DND-41 (cell line): ENCODE results near the gene CELF1.

Experiments used
- EZH2 ChIP-seq: IDR thresholded peaks from 3 replicates; pipeline ENCODE4 v1.6.1; 2012; ENCODE audit warnings: borderline replicate concordance, low read depth, mild to moderate bottlenecking, moderate library complexity, low read length, inconsistent platforms; ENCODE audit not compliant: severe bottlenecking
- TF ChIP-seq, protein P1 (sequence below): IDR thresholded peaks from 2 replicates; pipeline ENCODE4 v1.5.1; 2012; ENCODE audit warnings: borderline replicate concordance, low read length, moderate library complexity, mild to moderate bottlenecking; ENCODE audit not compliant: poor library complexity, severe bottlenecking; ENCODE audit errors: extremely low read depth

DNA sequence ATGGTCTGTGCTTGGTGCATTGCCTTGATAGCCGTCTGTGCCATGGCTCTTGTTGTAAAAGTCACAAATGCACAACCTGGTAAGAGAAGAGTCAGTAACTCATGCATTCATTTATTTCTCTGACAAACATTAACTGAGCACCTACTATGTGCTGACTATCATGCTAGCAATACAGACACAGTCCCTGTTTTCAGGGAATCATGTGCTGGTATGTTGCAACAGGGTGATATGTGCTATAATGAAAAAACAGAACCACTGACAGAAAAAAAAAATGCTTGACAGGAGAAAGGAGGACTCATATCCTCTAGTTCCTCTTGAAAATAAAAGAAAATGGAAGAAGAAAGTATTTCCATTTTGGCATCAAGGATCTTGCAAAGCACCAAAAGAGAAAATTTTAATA is 69.5 kb downstream of the CELF1 start:
- TF ChIP-seq, protein P1, sequence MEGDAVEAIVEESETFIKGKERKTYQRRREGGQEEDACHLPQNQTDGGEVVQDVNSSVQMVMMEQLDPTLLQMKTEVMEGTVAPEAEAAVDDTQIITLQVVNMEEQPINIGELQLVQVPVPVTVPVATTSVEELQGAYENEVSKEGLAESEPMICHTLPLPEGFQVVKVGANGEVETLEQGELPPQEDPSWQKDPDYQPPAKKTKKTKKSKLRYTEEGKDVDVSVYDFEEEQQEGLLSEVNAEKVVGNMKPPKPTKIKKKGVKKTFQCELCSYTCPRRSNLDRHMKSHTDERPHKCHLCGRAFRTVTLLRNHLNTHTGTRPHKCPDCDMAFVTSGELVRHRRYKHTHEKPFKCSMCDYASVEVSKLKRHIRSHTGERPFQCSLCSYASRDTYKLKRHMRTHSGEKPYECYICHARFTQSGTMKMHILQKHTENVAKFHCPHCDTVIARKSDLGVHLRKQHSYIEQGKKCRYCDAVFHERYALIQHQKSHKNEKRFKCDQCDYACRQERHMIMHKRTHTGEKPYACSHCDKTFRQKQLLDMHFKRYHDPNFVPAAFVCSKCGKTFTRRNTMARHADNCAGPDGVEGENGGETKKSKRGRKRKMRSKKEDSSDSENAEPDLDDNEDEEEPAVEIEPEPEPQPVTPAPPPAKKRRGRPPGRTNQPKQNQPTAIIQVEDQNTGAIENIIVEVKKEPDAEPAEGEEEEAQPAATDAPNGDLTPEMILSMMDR: no peak
- no peak for TF ChIP-seq EZH2
